Non-pigmented ciliary epithelial cell (primary cell): ENCODE measurements around the gene KCNJ5.
A peak's percentile ranks its signal among the peaks of the same experiment; 100 is the strongest.

Experiments used
- DNase-seq: peaks from one replicate; pipeline ENCODE4 v3.0.0-alpha.2; 2010; ENCODE audit warnings: low read depth

KCNJ5 gene

DNA sequence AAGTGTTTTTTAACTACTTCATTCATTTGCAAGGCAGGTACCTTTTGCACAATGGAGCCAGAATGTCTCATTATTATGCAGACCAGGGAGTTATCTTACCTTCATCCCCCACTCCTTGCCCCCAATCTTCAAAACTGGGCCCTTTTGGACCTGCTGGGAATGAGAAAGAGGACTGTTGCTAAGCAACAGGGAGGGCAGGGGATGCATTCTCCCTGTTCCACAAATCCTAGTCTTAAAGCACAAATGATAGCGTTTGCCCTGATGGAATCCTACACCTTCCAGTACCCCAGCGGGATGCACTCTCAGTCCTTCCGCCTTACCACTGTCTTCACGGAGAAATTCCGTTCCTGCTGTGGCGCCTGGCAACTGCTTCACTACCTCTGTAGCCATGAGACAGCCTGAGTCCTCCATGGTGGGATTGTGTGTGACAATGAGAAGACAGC lies 20.0 kb upstream of the KCNJ5 start:
- DNase-seq = no peak

DNA sequence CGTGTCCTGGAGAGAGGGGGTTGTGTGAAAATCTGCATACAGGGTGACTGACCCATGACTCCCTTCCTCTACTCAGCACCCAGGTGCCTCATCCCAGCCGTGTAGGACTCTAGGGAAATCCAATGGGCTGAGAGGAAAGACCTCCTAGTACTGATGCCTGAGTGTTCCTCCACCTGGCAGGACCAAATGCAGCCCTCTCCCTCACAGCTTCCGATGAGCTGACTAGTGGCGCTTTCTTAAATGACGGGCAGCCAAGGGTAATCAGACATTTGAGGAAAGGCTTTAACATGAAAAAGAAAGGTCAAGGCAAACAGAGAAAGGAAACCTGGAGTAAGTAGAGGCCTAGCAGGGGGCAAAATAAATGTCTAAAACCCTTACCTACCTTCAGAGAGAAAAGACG lies 19.1 kb upstream of the KCNJ5 start:
- no peak for DNase-seq

DNA sequence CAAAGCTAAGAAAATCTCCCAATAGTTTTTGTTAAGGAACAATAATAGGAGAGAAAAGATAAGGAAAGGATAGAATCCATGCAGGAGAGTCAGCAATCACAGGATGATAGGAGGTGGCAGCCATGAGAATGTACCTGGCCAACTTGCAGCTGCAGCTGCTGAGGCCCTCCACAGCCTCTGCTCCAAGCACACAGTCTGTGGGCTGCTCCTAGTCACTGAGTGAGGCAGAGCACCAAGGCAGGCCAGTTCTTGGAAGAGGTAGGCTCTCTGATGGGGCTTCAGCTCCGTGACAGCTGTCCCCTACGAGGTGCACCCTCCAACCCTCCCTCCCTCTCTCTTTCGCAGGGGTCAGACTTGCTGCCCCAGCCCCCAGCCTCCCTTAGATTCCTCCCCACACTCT lies 18.6 kb upstream of the KCNJ5 start:
- no peak for DNase-seq

GRCh38 chr11:128874427-128874826 lies 16.7 kb upstream of the KCNJ5 start:
- DNase-seq = peak; percentile 10

DNA sequence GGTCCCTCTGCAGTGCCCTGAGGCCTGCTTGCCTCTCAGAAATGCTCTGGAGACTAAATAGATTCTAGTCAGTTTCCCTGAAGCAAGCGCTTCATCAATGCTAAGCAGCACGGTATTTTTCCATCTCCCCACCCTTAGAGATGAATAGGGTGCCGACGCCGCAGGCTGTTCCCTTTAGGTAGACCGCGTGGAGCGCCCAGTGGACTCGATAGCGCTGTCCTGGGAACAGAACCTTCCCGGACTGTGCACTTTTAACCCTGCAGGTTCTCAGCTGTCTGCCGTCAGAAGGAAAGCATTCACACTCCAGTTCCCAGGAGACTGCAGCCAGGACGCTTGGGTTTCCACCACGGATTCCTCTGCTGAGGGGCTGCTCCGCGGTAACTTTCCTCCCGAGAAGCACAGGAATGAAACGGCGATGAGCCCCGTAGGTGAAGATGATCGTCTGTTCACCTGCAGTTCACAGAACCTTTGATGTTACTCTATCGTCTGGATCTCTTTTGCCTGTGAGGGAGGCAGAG lies 15.0 kb upstream of the KCNJ5 start:
- DNase-seq = no peak

GRCh38 chr11:128877726-128878125 lies 13.4 kb upstream of the KCNJ5 start:
- no peak for DNase-seq

DNA sequence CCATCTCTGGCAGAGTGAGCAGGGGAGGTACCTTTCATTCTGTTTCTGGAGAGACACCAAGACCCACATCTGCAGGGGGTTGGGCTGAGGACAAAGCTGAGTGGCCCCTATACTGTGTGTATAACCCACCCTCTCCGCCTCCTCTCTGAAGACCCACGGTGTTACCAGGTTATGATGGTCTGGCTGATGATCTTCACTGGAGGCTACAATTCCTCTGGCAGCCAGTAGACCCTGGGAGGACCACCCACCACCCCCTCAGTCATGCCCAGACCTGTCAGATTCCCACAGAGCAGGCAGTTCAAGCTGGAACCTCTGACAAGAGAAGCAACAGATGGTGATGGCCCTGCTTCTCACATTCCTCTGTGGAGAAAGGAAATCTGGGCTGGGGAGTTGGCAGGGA lies 12.7 kb upstream of the KCNJ5 start:
- no peak for DNase-seq

DNA sequence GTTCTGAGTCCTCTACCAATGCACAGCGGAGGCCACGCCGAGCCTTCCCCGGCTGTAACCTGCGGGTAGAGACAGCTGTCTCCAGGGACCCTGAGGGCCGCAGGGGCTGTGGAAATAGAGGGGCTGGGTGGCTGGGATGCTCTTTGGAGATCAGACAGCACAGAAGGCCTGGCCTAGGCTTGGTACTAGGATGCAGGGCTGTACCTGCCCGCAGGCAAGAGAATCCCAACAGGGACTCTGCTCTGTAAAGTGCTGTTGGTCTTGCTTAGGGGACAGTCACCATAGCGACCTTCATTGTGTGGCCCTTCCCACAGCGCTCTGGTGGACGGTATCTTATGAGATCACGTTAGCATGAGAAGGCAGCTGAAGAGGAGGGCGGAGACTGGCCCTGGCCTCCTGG lies 11.3 kb upstream of the KCNJ5 start:
- DNase-seq = no peak

DNA sequence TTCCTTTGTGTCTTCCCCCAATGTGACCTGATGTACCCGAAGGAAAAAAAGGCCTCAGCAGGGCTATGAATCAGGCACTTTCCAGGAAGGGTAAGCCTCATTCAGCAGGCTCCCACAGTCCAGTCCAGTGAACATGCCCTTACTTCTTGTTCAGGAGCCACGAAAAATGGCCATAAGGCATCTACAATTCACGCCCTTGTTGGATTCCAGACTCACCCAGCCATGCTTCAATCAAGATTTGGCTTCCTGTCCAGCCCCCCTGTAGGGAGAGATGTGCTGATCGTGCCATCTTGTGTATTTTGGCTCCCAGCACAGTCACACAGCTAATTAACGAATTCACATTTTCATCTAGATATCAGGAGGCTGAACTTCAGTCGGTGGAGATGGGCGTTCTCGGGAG lies 9.9 kb upstream of the KCNJ5 start:
- no peak for DNase-seq

GRCh38 chr11:128882451-128882850 lies 8.7 kb upstream of the KCNJ5 start:
- no peak for DNase-seq

GRCh38 chr11:128884054-128884453 lies 7.1 kb upstream of the KCNJ5 start:
- no peak for DNase-seq

DNA sequence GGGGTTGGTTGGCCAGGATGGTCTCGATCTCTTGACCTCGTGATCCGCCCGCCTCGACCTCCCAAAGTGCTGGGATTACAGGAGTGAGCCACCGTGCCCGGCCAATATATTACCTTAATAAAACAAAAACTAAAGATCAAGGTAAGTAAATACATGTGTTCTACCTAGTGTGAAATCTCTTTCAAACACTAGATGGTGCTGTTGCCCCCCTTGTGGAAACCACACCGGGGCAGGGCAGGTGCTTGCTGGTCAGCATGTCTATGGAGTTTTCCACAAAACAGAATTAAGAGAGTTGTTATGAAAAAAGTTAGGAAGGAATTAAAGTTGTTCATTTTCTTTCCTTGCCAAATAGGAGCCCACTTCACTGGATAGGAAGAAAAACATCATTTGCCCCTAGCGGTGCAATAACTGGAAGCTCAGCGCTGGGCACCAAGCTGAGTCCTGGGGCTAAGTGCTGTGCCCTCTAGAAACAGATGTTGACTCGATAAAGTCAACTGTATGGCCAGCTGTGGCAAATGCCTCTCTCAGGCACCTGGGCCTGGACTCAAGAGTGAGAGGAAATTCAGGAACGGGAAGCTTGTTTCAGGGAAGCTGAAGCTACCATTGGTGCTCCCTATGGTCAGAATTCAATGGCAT lies 6.3 kb upstream of the KCNJ5 start:
- no peak for DNase-seq

- no peak for DNase-seq
Observed at GRCh38 chr11:128886406-128887124, 4.6 kb upstream of the KCNJ5 start.

DNA sequence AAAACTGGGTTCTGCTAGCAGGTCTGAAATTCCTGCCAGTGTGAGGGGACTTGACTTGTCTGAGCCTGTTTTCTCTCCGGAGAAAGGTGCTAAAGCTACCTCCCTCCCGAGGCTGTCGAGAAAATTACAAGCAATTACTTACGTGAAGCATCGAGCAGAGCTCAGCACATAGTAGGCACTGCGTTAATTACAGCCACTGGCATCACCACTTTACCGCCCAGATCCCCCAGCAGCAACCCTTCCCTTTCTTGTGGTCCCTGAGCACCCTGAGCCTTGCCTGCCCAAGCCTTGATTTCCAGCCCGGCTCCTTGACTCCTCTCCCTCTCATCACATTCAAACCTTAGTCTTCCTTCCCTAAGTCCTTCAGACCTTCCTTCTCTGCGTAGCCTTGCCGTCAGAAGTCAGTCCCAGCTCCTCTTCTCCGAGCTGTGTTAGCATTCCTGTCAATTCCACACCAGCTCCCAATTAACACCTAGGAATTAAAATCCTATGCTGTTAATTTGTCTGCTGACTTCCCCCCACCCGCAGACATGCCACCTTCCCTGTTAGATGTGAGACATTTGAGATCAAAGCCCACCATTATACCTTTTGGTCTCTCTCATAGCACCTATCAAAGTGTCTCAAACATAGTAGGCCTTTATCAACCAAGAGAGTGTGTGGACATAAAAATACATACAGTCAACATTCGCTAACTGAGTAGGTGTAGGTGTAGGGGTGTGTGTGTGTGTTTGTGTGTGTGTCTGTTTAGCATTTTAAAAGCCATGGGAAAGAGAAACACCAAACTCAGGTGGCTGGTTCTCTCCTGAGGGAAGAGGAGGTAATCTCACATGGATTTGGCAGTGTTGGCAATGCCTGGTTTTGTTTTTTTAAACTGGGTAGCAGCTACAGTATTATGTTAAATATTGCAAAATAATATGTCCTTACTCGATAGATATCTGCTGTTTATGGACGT lies 2.8 kb upstream of the KCNJ5 start:
- DNase-seq = no peak

DNA sequence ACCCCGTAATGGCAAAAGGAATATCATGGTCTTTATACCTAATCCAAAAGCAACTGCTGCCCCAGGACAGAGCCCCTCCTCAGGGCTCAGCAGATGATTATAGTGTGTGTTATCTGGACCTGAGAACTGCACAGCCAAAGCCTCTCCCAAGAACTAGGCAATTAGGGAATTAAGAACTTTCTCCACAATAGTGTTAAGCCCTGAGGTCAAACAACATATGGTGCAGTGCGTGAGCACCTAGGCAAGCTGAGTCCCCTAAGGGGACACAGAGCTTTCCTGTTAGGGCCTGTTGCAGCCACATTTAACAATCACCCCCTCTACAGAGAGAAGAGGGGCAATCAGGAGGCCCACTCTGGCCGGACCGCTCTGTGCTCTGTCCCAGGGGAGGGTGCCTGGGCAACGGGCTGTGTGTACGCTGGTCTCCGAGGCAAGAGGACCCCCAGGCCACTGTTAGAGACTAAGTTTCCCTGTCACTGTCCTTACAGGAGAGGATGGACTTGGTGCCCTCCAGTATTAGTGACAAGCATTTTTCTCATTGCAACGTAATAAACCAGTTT lies 1.4 kb upstream of the KCNJ5 start:
- no peak for DNase-seq

GRCh38 chr11:128890216-128890542 lies 977 bp upstream of the KCNJ5 start:
- no peak for DNase-seq

GRCh38 chr11:128891913-128892398 lies 800 bp downstream of the KCNJ5 start:
- DNase-seq = no peak

DNA sequence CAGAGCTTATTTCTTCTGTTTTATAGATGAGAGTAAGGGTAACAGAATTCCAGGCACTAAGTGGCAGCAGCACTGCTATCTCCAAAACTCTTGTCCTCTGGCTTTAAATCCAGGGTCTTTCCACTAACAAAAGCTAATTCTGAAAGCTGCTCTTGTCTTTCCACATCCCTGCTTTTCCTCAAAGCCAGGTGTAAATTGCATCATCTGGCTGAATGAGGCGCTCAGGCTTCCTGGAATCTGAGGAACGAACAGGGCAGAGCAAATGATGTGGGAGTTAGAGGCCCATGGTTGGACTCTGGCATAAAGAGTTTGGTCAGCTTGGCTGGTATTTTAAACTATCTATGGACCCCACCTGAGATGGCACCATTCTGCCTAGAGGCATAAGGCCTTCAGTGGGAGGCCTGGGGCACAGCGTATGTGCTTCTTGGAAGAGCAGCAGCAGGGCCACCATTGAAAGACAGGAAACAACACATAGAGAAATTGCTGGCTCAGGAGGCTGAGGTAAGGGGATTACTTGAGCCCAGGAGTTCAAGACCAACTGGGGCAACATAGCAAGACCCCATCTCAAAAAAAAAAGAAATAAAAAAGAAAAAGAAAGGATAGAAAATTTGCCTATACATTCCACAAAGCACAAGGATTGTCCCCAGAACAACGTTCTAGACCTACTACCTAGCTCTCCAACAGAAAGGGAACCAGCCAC lies 1.9 kb downstream of the KCNJ5 start:
- no peak for DNase-seq

GRCh38 chr11:128893578-128894285 lies 2.6 kb downstream of the KCNJ5 start:
- DNase-seq = no peak

DNA sequence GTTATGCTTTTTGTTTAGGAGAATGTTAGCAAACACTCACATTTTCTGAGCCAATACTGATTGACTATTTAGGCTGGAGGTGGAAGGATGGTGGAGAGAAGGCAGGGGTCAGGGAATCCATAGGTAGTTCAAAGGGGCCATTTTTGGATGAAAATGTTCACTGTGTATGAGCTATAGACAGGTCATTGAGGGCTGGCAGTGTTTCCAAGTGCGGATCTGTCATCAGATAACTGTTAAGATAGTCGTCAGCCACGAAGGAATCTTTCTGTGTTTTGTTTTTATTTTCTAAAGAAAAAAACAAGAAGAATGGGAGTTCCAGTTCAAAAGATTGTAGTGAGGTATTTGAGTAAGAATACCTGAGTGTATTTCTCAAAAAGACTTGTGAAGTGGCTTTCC lies 3.1 kb downstream of the KCNJ5 start:
- no peak for DNase-seq

GRCh38 chr11:128894685-128895084 lies 3.5 kb downstream of the KCNJ5 start:
- no peak for DNase-seq
